Endothelial cell of umbilical vein (primary cell): Measurements from ENCODE around the gene F2RL3. TPM values are rescaled to one million over a fixed set of nuclear protein-coding genes. Genes with fewer than 3 reads are reported as not detected.

Experiments used
- BruUV-seq: library from RNA; stranded (reverse); fragments of 400-500 nt; replicated peaks from 2 replicates; lab custom pipeline; 2021; lab: Mats Ljungman, UMichigan
- CTCF ChIA-PET: fragments of 300-600, 350-600 bp; sonication (Branson Sonifier 250); formaldehyde crosslinking; loops from one replicate; lab custom pipeline; 2021; ENCODE audit warnings: antibody characterized with exemption, inconsistent platforms; lab: Charles Lee
- POLR2A ChIA-PET: fragments of 300-600, 350-600 bp; sonication (Branson Sonifier 250); formaldehyde crosslinking; loops from one replicate; lab custom pipeline; 2021; ENCODE audit warnings: antibody characterized with exemption, inconsistent platforms; lab: Charles Lee
- DNase-seq: peaks from one replicate; pipeline ENCODE4 v3.0.0-alpha.2; 2011; ENCODE audit warnings: low read depth, low spot score
- FAIRE-seq: peaks from 2 replicates; lab custom pipeline; 2011; peaks lifted over from hg19 to GRCh38; lab: Jason Lieb, UNC
- H2AFZ ChIP-seq: 2 replicates; pipeline ENCODE4 v1.6.0; 2012; ENCODE audit warnings: low read depth, low read length, control low read depth, inconsistent platforms
- H3K27ac ChIP-seq: 2 replicates; pipeline ENCODE4 v1.5.1; 2011; ENCODE audit warnings: low read depth, mild to moderate bottlenecking, control low read depth, low read length, moderate library complexity; ENCODE audit not compliant: insufficient read depth
- H3K27me3 ChIP-seq, 2 experiments: 2 replicates each; pipeline versions ENCODE4 v1.6.0 to v1.6.1; 2011; ENCODE audit warnings: low read length in 2 of 2, mixed read lengths in 1 of 2; ENCODE audit not compliant: control insufficient read depth in 2 of 2, insufficient read depth in 2 of 2
- H3K36me3 ChIP-seq, 2 experiments: 2 replicates in 1 of 2; 3 replicates in 1 of 2; pipeline ENCODE4 v1.5.1; 2011; ENCODE audit warnings: low read length in 2 of 2, mild to moderate bottlenecking in 1 of 2, moderate library complexity in 1 of 2; ENCODE audit not compliant: control insufficient read depth in 2 of 2, insufficient read depth in 2 of 2; ENCODE audit errors: extremely low read depth in 1 of 2
- H3K4me1 ChIP-seq: 3 replicates; pipeline ENCODE4 v1.5.1; 2011; ENCODE audit warnings: mild to moderate bottlenecking, low read length; ENCODE audit not compliant: control insufficient read depth, insufficient read depth; ENCODE audit errors: extremely low read depth
- H3K4me2 ChIP-seq: 2 replicates; pipeline ENCODE4 v1.6.1; 2011; ENCODE audit warnings: low read length, control low read depth, mixed read lengths; ENCODE audit not compliant: insufficient read depth
- H3K4me3 ChIP-seq, 3 experiments: fragments of 200-600 bp in 1 of 3; sonication (generic), shearing (Covaris generic) in 1 of 3; replicated peaks in 1 of 3; 2 replicates each; pipeline ENCODE4 v1.5.1; 2011 to 2016; ENCODE audit warnings: control low read depth in 3 of 3, low read length in 3 of 3, mild to moderate bottlenecking in 2 of 3, inconsistent platforms in 1 of 3, low read depth in 1 of 3, moderate library complexity in 1 of 3; ENCODE audit not compliant: insufficient read depth in 1 of 3
- H3K79me2 ChIP-seq: 2 replicates; pipeline ENCODE4 v1.6.0; 2012; ENCODE audit warnings: low read length, inconsistent platforms; ENCODE audit not compliant: control insufficient read depth, insufficient read depth
- H3K9ac ChIP-seq: replicated peaks from 2 replicates; pipeline ENCODE3; 2011; ENCODE audit warnings: low read length, control low read depth; ENCODE audit not compliant: insufficient read depth; ENCODE audit errors: extremely low read depth
- H3K9me1 ChIP-seq: replicated peaks from 3 replicates; pipeline ENCODE4 v1.6.0; 2011; ENCODE audit warnings: mild to moderate bottlenecking, low read length; ENCODE audit not compliant: control insufficient read depth, insufficient read depth; ENCODE audit errors: extremely low read depth
- H3K9me3 ChIP-seq: replicated peaks from 2 replicates; pipeline ENCODE4 v1.5.1; 2012; ENCODE audit warnings: low read length, inconsistent platforms; ENCODE audit not compliant: control insufficient read depth, insufficient read depth
- H4K20me1 ChIP-seq: replicated peaks from 2 replicates; pipeline ENCODE3; 2011; ENCODE audit warnings: mild to moderate bottlenecking, low read length; ENCODE audit not compliant: control insufficient read depth, insufficient read depth; ENCODE audit errors: extremely low read depth
- CTCF ChIP-seq, 2 donors: IDR thresholded peaks; 1 replicate in 1 of 2; 2 replicates in 1 of 2; pipeline ENCODE4 v1.5.1; 2011; ENCODE audit warnings: low read length in 2 of 2, mild to moderate bottlenecking in 2 of 2, moderate library complexity in 2 of 2, control low read depth in 1 of 2, inconsistent platforms in 1 of 2, low read depth in 1 of 2; ENCODE audit not compliant: insufficient read depth in 1 of 2; ENCODE audit errors: extremely low read depth in 1 of 2
- EZH2 ChIP-seq: IDR thresholded peaks from 2 replicates; pipeline ENCODE4 v1.6.1; 2012; ENCODE audit warnings: borderline replicate concordance, low read depth, mild to moderate bottlenecking, moderate library complexity, low read length, inconsistent platforms; ENCODE audit not compliant: severe bottlenecking
- FOS ChIP-seq: IDR thresholded peaks from 2 replicates; pipeline ENCODE4 v1.6.1; 2011; ENCODE audit warnings: mild to moderate bottlenecking, low read length, moderate library complexity, borderline replicate concordance; ENCODE audit not compliant: insufficient read depth
- GATA2 ChIP-seq: IDR thresholded peaks from 2 replicates; pipeline ENCODE4 v1.7.0; 2011; ENCODE audit warnings: low read depth, mild to moderate bottlenecking, moderate library complexity, mixed read lengths, low read length; ENCODE audit not compliant: insufficient read length, insufficient read depth
- JUN ChIP-seq: IDR thresholded peaks from 2 replicates; pipeline ENCODE4 v1.6.1; 2011; ENCODE audit warnings: borderline replicate concordance, low read depth; ENCODE audit not compliant: insufficient read length, insufficient read depth
- MAX ChIP-seq: IDR thresholded peaks from 2 replicates; pipeline ENCODE4 v1.6.1; 2011; ENCODE audit not compliant: insufficient read depth, insufficient read length
- MYC ChIP-seq: IDR thresholded peaks from one replicate; pipeline ENCODE4 v1.6.1; 2011; ENCODE audit warnings: mild to moderate bottlenecking, low read depth, low read length
- POLR2A ChIP-seq: IDR thresholded peaks from 2 replicates; pipeline ENCODE4 v1.6.1; 2012; ENCODE audit warnings: low read depth, mild to moderate bottlenecking, control low read depth, low read length
- POLR2AphosphoS5 ChIP-seq: IDR thresholded peaks from 2 replicates; pipeline ENCODE4 v1.6.1; 2012; ENCODE audit warnings: low read depth, mild to moderate bottlenecking, control low read depth, low read length, moderate library complexity; ENCODE audit not compliant: insufficient read depth
- dilution Hi-C: fragments of 300-500 bp; cut with MboI; formaldehyde crosslinking; loops from one replicate; pipeline ENCODE4 v1.15.0; 2019; ENCODE audit warnings: low sequenced_read_pairs; ENCODE audit not compliant: extremely low pct_ligation_motif_present
- intact Hi-C: fragments of 100-400 bp; cut with micrococcal nuclease; formaldehyde crosslinking; loops from one replicate; pipeline ENCODE4 v1.10.0; 2022
- polyA plus RNA-seq, 4 experiments: library from polyadenylated mRNA; depleted of rRNA in 3 of 4; stranded (reverse) in 3 of 4; unstranded in 1 of 4; fragments of >200 nt; gene quantifications; 2 replicates each; pipeline versions ENCODE4 v1.2.1 to v1.2.3, GENCODE V29; 2011 to 2012; ENCODE audit warnings: missing spikeins in 1 of 4
- total RNA-seq: library from RNA; stranded (reverse); gene quantifications from 2 replicates; pipeline ENCODE4 v1.2.3, GENCODE V29; 2021

The F2RL3 gene
- total and polyA plus RNA-seq, 2 donors (not counting 3 experiments of a cell fraction or from before 2014, with no cell fraction given) = 1.2 to 1.7 TPM

DNA sequence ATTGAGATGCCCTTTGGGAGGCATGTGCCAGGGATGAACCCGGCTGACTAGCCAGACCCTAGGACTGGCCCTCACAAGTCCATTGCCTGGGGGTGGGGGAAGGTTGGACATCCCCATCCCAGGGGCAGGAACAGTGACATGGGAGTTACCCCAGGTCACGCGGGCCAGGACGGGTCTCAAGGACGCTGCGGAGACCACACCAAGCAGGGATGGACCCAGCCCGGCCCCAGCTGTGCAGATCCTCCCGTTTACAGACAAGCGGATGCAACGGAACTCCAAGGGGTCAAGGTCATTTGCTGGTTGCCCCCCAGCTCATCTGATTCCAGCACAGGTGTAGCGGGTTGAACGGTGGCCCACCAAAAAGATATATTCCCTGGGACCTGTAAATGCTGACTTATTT lies 20.0 kb downstream of the F2RL3 start:
- Histone ChIP-seq H3K9ac (no peak overlapping the region), H3K36me3 (no peaks in the 10 kb centered on the region), H3K4me3 (no peak overlapping the region), H3K79me2 (no peaks in the 10 kb centered on the region), H3K4me2 (no peak overlapping the region), H3K27me3 (no peaks in the 10 kb centered on the region), H4K20me1 (no peaks in the 10 kb centered on the region), H2AFZ (no peak overlapping the region), H3K27ac (no peak overlapping the region), H3K9me3 (no peaks in the 10 kb centered on the region), H3K4me1 (no peaks in the 10 kb centered on the region), H3K9me1 (no peaks in the 10 kb centered on the region)
- FAIRE-seq (no peak), DNase-seq (no peak)
- dilution Hi-C loops (no loop called here), intact Hi-C loops (no loop called here)
- no peak for TF ChIP-seq POLR2A
- TF ChIP-seq FOS = no peak
- TF ChIP-seq POLR2AphosphoS5 = no peak
- TF ChIP-seq GATA2 = no peak
- TF ChIP-seq MAX = no peak
- TF ChIP-seq EZH2 = no peak
- no peak for TF ChIP-seq CTCF (IDR thresholded peaks at IDR 0.05; ENCODE audit: extremely low read depth in 1 of 2, insufficient read depth in 1 of 2, low read depth in 1 of 2, low read length in 2 of 2)
- TF ChIP-seq MYC = no peak
- TF ChIP-seq JUN = no peak
- ChIA-PET POLR2A (no interaction called here), CTCF (interaction anchor here (1.0 kb wide), 1 partner anchor 10 kb away, joined by 3 read pairs; no protein-coding TSS in a partner anchor)
- no TSS peak for BruUV-seq
